ENCODE measurements around the gene SLC5A1.

Gene SLC5A1

DNA sequence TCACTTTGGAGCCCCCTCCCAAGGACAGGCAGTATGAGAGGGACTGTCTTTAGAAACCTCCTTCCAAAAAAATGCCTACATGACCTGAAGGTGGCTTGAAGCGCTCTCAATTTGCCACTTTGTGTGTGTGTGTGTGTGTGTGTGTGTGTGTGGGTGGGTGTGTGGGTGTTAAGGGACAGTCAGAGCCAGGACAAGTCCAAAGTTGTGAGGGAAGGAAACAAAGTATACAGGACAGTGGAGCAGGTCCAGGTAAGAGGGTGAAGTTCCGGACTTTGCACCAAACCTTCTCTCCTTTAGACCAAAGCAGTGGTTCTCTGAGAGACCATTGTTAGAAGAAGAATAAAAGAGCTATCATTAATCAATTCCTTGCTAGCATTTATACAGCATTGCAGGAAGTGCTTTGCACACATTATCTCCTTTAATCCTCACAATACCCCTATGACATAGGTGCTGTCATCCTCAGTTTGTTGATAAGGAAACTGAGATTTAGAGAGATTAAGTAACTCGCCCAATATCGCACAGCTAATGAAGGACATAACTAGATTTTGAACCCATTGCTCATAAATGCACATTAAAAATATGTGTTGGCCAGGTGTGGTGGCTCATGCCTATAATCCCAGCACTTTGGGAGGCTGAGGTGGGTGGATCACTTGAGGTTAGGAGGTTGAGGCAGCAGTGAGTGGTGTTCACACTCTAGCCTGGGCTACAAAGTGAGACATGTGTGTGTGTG, 12.4 kb upstream of the SLC5A1 start:
- TF ChIP-seq TCF12 (IDR thresholded peaks at IDR 0.05; ENCODE audit: low read depth), result no peak
- TF ChIP-seq, protein P1, sequence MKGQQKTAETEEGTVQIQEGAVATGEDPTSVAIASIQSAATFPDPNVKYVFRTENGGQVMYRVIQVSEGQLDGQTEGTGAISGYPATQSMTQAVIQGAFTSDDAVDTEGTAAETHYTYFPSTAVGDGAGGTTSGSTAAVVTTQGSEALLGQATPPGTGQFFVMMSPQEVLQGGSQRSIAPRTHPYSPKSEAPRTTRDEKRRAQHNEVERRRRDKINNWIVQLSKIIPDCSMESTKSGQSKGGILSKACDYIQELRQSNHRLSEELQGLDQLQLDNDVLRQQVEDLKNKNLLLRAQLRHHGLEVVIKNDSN (IDR thresholded peaks at IDR 0.05), result no peak
- TF ChIP-seq RAD21 (IDR thresholded peaks at IDR 0.05; ENCODE audit: low read depth), result no peak
- TF ChIP-seq NFIC (IDR thresholded peaks at IDR 0.05), result no peak
- no peak for TF ChIP-seq YY1 (IDR thresholded peaks at IDR 0.05; ENCODE audit: low read depth)
- no peak for TF ChIP-seq CEBPB (IDR thresholded peaks at IDR 0.05)
- TF ChIP-seq, protein P2, sequence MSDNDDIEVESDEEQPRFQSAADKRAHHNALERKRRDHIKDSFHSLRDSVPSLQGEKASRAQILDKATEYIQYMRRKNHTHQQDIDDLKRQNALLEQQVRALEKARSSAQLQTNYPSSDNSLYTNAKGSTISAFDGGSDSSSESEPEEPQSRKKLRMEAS (IDR thresholded peaks at IDR 0.05), result no peak
- no peak for TF ChIP-seq CREB1 (IDR thresholded peaks at IDR 0.05; ENCODE audit: low read depth)
- TF ChIP-seq FOXM1 (IDR thresholded peaks at IDR 0.05; ENCODE audit: borderline replicate concordance, low read depth), result no peak

DNA sequence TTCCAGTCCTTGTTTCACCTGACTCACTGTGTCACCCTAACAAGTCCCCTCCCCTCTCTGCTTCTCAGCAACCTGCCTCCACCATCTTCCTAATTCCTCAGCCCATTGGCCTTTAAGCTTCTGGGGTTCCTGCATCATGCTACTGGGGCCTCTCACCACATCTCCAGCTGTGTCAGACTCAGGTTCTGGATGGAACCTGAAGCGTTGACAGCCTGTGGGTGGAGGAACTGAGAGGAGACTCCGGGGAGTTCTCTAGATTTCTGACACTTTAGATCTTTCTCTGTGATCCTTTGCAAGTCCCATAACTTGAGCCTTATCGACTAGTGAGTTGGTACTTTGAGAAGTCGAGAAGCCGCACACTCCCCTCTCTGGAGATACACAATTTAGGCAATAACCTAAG, 11.6 kb upstream of the SLC5A1 start:
- TF ChIP-seq, protein P1 (IDR thresholded peaks at IDR 0.05), result no peak
- TF ChIP-seq CREB1 (IDR thresholded peaks at IDR 0.05; ENCODE audit: low read depth), result no peak
- no peak for TF ChIP-seq TCF12 (IDR thresholded peaks at IDR 0.05; ENCODE audit: low read depth)
- TF ChIP-seq YY1 (IDR thresholded peaks at IDR 0.05; ENCODE audit: low read depth), result no peak
- TF ChIP-seq TEAD4 (IDR thresholded peaks at IDR 0.05), result no peak

DNA sequence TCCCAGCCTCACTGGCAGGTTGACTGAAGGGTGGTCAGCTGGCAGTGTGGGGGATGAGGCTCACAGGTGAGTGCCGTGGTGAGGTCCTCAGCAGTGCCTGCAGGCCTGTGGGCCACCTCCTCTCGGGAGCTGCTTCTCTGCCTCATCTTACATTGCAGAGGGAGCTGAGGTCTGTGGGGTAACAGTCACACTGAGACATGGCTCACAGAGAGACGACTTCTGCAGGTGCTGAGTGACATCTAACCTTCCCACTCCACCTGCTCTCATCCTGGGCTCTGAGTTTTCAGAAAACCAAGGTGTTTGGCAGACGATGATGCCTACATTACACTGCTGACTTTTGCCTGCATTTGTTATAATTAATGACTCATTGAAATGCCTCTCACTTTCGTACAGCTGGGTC, 8.8 kb upstream of the SLC5A1 start:
- TF ChIP-seq TCF12 (IDR thresholded peaks at IDR 0.05; ENCODE audit: low read depth) (no peak), CREB1 (IDR thresholded peaks at IDR 0.05; ENCODE audit: low read depth) (no peak), NFIC (IDR thresholded peaks at IDR 0.05) (no peak), YY1 (IDR thresholded peaks at IDR 0.05; ENCODE audit: low read depth) (no peak), FOXM1 (IDR thresholded peaks at IDR 0.05; ENCODE audit: borderline replicate concordance, low read depth) (no peak), TAF1 (IDR thresholded peaks at IDR 0.05; ENCODE audit: low read depth) (no peak), ZBTB7A (IDR thresholded peaks at IDR 0.05; ENCODE audit: low read depth) (no peak), RAD21 (IDR thresholded peaks at IDR 0.05; ENCODE audit: low read depth) (no peak), EP300 (IDR thresholded peaks at IDR 0.05; ENCODE audit: borderline replicate concordance) (no peak), CEBPB (IDR thresholded peaks at IDR 0.05) (no peak)
- TF ChIP-seq, protein P2 (IDR thresholded peaks at IDR 0.05), result no peak
- TF ChIP-seq, protein P1 (IDR thresholded peaks at IDR 0.05), result no peak

DNA sequence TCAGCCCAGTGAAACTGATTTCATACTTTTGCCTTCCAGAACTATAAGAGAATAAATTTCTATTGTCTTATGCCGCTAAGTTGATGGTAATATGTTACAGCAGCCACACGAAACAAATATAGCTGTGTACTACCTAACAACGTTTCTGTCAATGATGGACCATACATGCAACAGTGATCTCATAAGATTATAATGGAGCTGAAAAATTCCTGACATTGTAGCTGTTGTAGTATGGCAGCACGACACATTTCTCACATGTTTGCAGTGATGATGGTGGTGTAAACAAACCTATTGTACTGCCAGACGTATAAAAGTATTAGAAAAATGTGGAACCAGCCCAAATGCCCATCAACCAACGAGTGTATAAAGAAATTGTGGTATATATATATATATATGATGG, 5.8 kb upstream of the SLC5A1 start:
- TF ChIP-seq EP300 (IDR thresholded peaks at IDR 0.05; ENCODE audit: borderline replicate concordance), result no peak
- TF ChIP-seq RAD21 (IDR thresholded peaks at IDR 0.05; ENCODE audit: low read depth), result no peak
- no peak for TF ChIP-seq ZBTB7A (IDR thresholded peaks at IDR 0.05; ENCODE audit: low read depth)
- TF ChIP-seq, protein P3, sequence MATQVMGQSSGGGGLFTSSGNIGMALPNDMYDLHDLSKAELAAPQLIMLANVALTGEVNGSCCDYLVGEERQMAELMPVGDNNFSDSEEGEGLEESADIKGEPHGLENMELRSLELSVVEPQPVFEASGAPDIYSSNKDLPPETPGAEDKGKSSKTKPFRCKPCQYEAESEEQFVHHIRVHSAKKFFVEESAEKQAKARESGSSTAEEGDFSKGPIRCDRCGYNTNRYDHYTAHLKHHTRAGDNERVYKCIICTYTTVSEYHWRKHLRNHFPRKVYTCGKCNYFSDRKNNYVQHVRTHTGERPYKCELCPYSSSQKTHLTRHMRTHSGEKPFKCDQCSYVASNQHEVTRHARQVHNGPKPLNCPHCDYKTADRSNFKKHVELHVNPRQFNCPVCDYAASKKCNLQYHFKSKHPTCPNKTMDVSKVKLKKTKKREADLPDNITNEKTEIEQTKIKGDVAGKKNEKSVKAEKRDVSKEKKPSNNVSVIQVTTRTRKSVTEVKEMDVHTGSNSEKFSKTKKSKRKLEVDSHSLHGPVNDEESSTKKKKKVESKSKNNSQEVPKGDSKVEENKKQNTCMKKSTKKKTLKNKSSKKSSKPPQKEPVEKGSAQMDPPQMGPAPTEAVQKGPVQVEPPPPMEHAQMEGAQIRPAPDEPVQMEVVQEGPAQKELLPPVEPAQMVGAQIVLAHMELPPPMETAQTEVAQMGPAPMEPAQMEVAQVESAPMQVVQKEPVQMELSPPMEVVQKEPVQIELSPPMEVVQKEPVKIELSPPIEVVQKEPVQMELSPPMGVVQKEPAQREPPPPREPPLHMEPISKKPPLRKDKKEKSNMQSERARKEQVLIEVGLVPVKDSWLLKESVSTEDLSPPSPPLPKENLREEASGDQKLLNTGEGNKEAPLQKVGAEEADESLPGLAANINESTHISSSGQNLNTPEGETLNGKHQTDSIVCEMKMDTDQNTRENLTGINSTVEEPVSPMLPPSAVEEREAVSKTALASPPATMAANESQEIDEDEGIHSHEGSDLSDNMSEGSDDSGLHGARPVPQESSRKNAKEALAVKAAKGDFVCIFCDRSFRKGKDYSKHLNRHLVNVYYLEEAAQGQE (IDR thresholded peaks at IDR 0.05; ENCODE audit: low read depth), result no peak
- TF ChIP-seq TAF1 (IDR thresholded peaks at IDR 0.05; ENCODE audit: low read depth), result no peak

DNA sequence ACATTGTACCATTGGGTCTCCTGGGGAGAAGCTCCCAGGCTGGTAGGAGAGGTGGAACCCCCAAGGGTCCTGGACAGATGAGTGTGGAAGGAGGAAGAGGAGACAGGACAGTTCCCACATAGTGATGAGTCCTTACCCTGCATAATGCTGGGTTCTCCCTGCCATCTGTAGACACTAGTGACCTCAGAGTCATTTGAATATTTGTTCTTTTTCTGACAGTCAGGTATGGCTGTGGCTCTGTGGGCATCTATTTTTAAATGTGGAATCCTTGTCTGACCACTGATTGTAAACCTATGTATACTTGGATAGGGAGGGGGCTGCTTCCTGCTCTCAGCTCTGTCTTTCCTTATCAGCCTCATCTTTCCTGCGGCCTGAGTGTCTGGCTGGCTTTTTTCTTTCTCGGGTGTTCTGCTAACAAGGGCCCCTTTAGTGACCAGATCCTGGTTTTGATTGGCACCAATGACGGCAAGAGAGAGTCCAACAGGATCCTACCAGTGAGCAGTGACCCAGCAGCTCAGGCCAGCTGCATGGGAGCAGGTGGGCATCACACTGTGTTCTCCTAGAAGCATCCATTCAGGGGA, 2.6 kb upstream of the SLC5A1 start:
- TF ChIP-seq, protein P1 (IDR thresholded peaks at IDR 0.05), result no peak
- TF ChIP-seq CREB1 (IDR thresholded peaks at IDR 0.05; ENCODE audit: low read depth) (no peak), EP300 (IDR thresholded peaks at IDR 0.05; ENCODE audit: borderline replicate concordance) (no peak), TAF1 (IDR thresholded peaks at IDR 0.05; ENCODE audit: low read depth) (no peak), RAD21 (IDR thresholded peaks at IDR 0.05; ENCODE audit: low read depth) (no peak), CEBPB (IDR thresholded peaks at IDR 0.05) (no peak), YY1 (IDR thresholded peaks at IDR 0.05; ENCODE audit: low read depth) (no peak), TCF12 (IDR thresholded peaks at IDR 0.05; ENCODE audit: low read depth) (no peak), FOXM1 (IDR thresholded peaks at IDR 0.05; ENCODE audit: borderline replicate concordance, low read depth) (no peak), ZBTB7A (IDR thresholded peaks at IDR 0.05; ENCODE audit: low read depth) (no peak), NFIC (IDR thresholded peaks at IDR 0.05) (no peak), EGR1 (IDR thresholded peaks at IDR 0.05) (no peak), TEAD4 (IDR thresholded peaks at IDR 0.05) (no peak)
- TF ChIP-seq, protein P3 (IDR thresholded peaks at IDR 0.05; ENCODE audit: low read depth), result no peak
- TF ChIP-seq, protein P2 (IDR thresholded peaks at IDR 0.05), result no peak

Measured in Ishikawa (cell line).